AG04450 (cell line): ENCODE measurements around the gene VGLL4. TPM values are rescaled to one million over a fixed set of nuclear protein-coding genes. Genes with fewer than 3 reads are reported as not detected.

ENCODE experiments used
- CTCF ChIA-PET: fragments of 300-600, 350-600 bp; formaldehyde crosslinking; extraction: SDS; loops from one replicate; lab custom pipeline; 2022; ENCODE audit warnings: antibody characterized with exemption, inconsistent platforms; lab: Charles Lee
- POLR2A ChIA-PET: fragments of 350-600 bp; formaldehyde crosslinking; extraction: SDS; loops from one replicate; lab custom pipeline; 2021; ENCODE audit warnings: antibody characterized with exemption, inconsistent platforms; lab: Yijun Ruan, JAX
- DNase-seq: peaks from one replicate; pipeline ENCODE4 v3.0.0-alpha.2; 2011; ENCODE audit warnings: low read depth, low spot score
- H3K27ac ChIP-seq: one replicate; pipeline ENCODE4 v1.5.1; 2012; ENCODE audit warnings: low read depth, low read length, control low read depth
- H3K27me3 ChIP-seq: one replicate; pipeline ENCODE4 v1.6.0; 2012; ENCODE audit warnings: low read length; ENCODE audit not compliant: control insufficient read depth, insufficient read depth
- H3K4me3 ChIP-seq: 2 replicates; pipeline ENCODE4 v1.5.1; 2011; ENCODE audit warnings: mild to moderate bottlenecking, low read depth, low read length, control low read depth
- H3K9me3 ChIP-seq: 2 replicates; pipeline ENCODE4 v1.5.1; 2012; ENCODE audit warnings: low read length; ENCODE audit not compliant: control insufficient read depth, insufficient read depth
- CTCF ChIP-seq: IDR thresholded peaks from 2 replicates; pipeline ENCODE4 v1.5.1; 2011; ENCODE audit warnings: low read depth, low read length, control low read depth, inconsistent platforms
- polyA plus RNA-seq: library from polyadenylated mRNA; depleted of rRNA; stranded (reverse); fragments of >200 nt; gene quantifications from 2 replicates; pipeline ENCODE4 v1.2.3, GENCODE V29; 2011

The VGLL4 gene
- polyA plus RNA-seq, 1 experiment = 30.5 TPM

- CTCF ChIA-PET = no interaction called here
- no peak overlapping the region for H3K4me3 ChIP-seq
- POLR2A ChIA-PET = no interaction called here
Measured at GRCh38 chr3:11547498-11547897, 96.2 kb downstream of the VGLL4 start.

GRCh38 chr3:11546657-11547302, 96.9 kb downstream of the VGLL4 start:
- Histone ChIP-seq H3K27ac (no peak overlapping the region), H3K4me3 (no peak overlapping the region), H3K27me3 (no peaks in the 10 kb centered on the region), H3K9me3 (no peaks in the 10 kb centered on the region; the same call in 1 of the 2 replicates)
- TF ChIP-seq CTCF = no peak
- no peak for DNase-seq
- ChIA-PET POLR2A (interaction anchor here (0.7 kb wide), 2 partner anchors 12 to 91 kb away, joined by 3 to 4 read pairs; no protein-coding TSS in a partner anchor), CTCF (interaction anchor here (0.8 kb wide), 1 partner anchor 104 kb away, joined by 6 read pairs; no protein-coding TSS in a partner anchor)

More at GRCh38 chr3:11547498-11547897, 96.2 kb downstream of the VGLL4 start:
- no peak for DNase-seq
- Histone ChIP-seq H3K27me3 (no peaks in the 10 kb centered on the region), H3K27ac (no peak overlapping the region), H3K9me3 (no peaks in the 10 kb centered on the region; the same call in 1 of the 2 replicates)
- TF ChIP-seq CTCF = no peak

GRCh38 chr3:11545186-11545851, 98.4 kb downstream of the VGLL4 start:
- no peak for TF ChIP-seq CTCF
- DNase-seq = no peak
- H3K4me3 ChIP-seq = no peak overlapping the region
- no peaks in the 10 kb centered on the region for H3K27me3 ChIP-seq
- H3K27ac ChIP-seq = no peak overlapping the region
- ChIA-PET CTCF (no interaction called here), POLR2A (interaction anchor here (1.1 kb wide), 1 partner anchor 15 kb away, joined by 3 read pairs; no protein-coding TSS in a partner anchor)
- no peaks in the 10 kb centered on the region; the same call in 1 of the 2 replicates for H3K9me3 ChIP-seq

GRCh38 chr3:11544412-11545181, 99.1 kb downstream of the VGLL4 start:
- no peaks in the 10 kb centered on the region for H3K27me3 ChIP-seq
- TF ChIP-seq CTCF = no peak

More at GRCh38 chr3:11544412-11545181, 99.1 kb downstream of the VGLL4 start:
- ChIA-PET POLR2A (interaction anchor here (1.1 kb wide), 1 partner anchor 14 kb away, joined by 3 read pairs; no protein-coding TSS in a partner anchor), CTCF (no interaction called here)
- H3K9me3 ChIP-seq = no peaks in the 10 kb centered on the region; the same call in 1 of the 2 replicates
- DNase-seq = no peak
- peak overlapping the region; percentile 11 for H3K27ac ChIP-seq
- no peak overlapping the region for H3K4me3 ChIP-seq
